SK-N-SH treated with all-trans-retinoic acid at 6 μM for 48 hours (cell line): ENCODE data around the gene FHIT.

ENCODE experiments used
- ATAC-seq: fragments of 200-7000 bp; cut with Tn5 transposase; 3 replicates; pipeline ENCODE4 v1.9.1; 2020; ENCODE audit warnings: mild to moderate bottlenecking, moderate library complexity
- ARNTL ChIP-seq: fragments of 450-650 bp; formaldehyde crosslinking; IDR thresholded peaks from 2 replicates; pipeline ENCODE4 v1.5.0; 2020; ENCODE audit warnings: low read depth, mild to moderate bottlenecking, moderate library complexity, borderline replicate concordance
- BACH2 ChIP-seq: fragments of 250-450 bp; sonication (Bioruptor Pico); IDR thresholded peaks from 2 replicates; pipeline ENCODE4 v1.9.0; 2021; ENCODE audit warnings: mild to moderate bottlenecking, borderline replicate concordance
- CREB5 ChIP-seq: fragments of 250-450 bp; sonication (Bioruptor Pico); IDR thresholded peaks from 2 replicates; pipeline ENCODE4 v1.5.1; 2020; ENCODE audit warnings: low read depth, mild to moderate bottlenecking, moderate library complexity
- CSDC2 ChIP-seq: fragments of 250-450 bp; sonication (Bioruptor Pico); IDR thresholded peaks from 2 replicates; pipeline ENCODE4 v1.5.0; 2020; ENCODE audit warnings: mild to moderate bottlenecking, moderate library complexity
- CSRNP3 ChIP-seq: fragments of 250-450 bp; sonication (Bioruptor Pico); IDR thresholded peaks from 2 replicates; pipeline ENCODE4 v1.5.1; 2021; ENCODE audit warnings: mild to moderate bottlenecking, moderate library complexity
- ESRRG ChIP-seq: fragments of 250-450 bp; sonication (Bioruptor Pico); IDR thresholded peaks from 2 replicates; pipeline ENCODE4 v1.6.1; 2021; ENCODE audit warnings: mild to moderate bottlenecking
- GLIS3 ChIP-seq: fragments of 250-450 bp; sonication (Bioruptor Pico); IDR thresholded peaks from 2 replicates; pipeline ENCODE4 v1.5.0; 2020; ENCODE audit warnings: mild to moderate bottlenecking, moderate library complexity
- ISL1 ChIP-seq: fragments of 250-450 bp; sonication (Bioruptor Pico); IDR thresholded peaks from 2 replicates; pipeline ENCODE4 v2.1.2; 2022; ENCODE audit warnings: mild to moderate bottlenecking, moderate library complexity
- POU6F1 ChIP-seq: fragments of 250-450 bp; sonication (Bioruptor Pico); IDR thresholded peaks from 2 replicates; pipeline ENCODE4 v1.8.0; 2021; ENCODE audit warnings: low read depth, mild to moderate bottlenecking, moderate library complexity, borderline replicate concordance
- PPARA ChIP-seq: fragments of 250-450 bp; sonication (Bioruptor Pico); IDR thresholded peaks from 2 replicates; pipeline ENCODE4 v1.5.0; 2020; ENCODE audit warnings: mild to moderate bottlenecking, borderline replicate concordance
- RARB ChIP-seq: fragments of 250-450 bp; sonication (Bioruptor Pico); IDR thresholded peaks from 2 replicates; pipeline ENCODE4 v1.8.0; 2021; ENCODE audit warnings: mild to moderate bottlenecking, moderate library complexity
- SNAI2 ChIP-seq: fragments of 250-450 bp; sonication (Bioruptor Pico); IDR thresholded peaks from 2 replicates; pipeline ENCODE4 v1.5.0; 2020; ENCODE audit warnings: mild to moderate bottlenecking, moderate library complexity
- TCF4 ChIP-seq: fragments of 250-450 bp; sonication (Bioruptor Pico); IDR thresholded peaks from 2 replicates; pipeline ENCODE4 v1.8.0; 2021; ENCODE audit warnings: mild to moderate bottlenecking, moderate library complexity, borderline replicate concordance
- TOX ChIP-seq: fragments of 250-450 bp; sonication (Bioruptor Pico); IDR thresholded peaks from 2 replicates; pipeline ENCODE4 v1.8.0; 2021; ENCODE audit warnings: mild to moderate bottlenecking, moderate library complexity, borderline replicate concordance
- ZC3H10 ChIP-seq: fragments of 250-450 bp; sonication (Bioruptor Pico); IDR thresholded peaks from 2 replicates; pipeline ENCODE4 v1.5.1; 2021; ENCODE audit warnings: mild to moderate bottlenecking, moderate library complexity
- ZFP3 ChIP-seq: fragments of 250-450 bp; sonication (Bioruptor Pico); IDR thresholded peaks from 2 replicates; pipeline ENCODE4 v1.5.0; 2020; ENCODE audit warnings: mild to moderate bottlenecking, moderate library complexity
- ZFP30 ChIP-seq: fragments of 450-650 bp; formaldehyde crosslinking; IDR thresholded peaks from 2 replicates; pipeline ENCODE4 v1.5.0; 2022; ENCODE audit warnings: mild to moderate bottlenecking, moderate library complexity
- ZNF565 ChIP-seq: fragments of 450-650 bp; formaldehyde crosslinking; conservative IDR thresholded peaks from 2 replicates; pipeline ENCODE4 v1.5.0; 2020; ENCODE audit warnings: low read depth, mild to moderate bottlenecking, moderate library complexity
- ZNF70 ChIP-seq: fragments of 450-650 bp; formaldehyde crosslinking; IDR thresholded peaks from 2 replicates; pipeline ENCODE4 v1.5.0; 2020; ENCODE audit warnings: mild to moderate bottlenecking, moderate library complexity
- ZNF8 ChIP-seq: fragments of 450-650 bp; formaldehyde crosslinking; IDR thresholded peaks from 2 replicates; pipeline ENCODE4 v1.5.0; 2020; ENCODE audit warnings: mild to moderate bottlenecking, moderate library complexity
- TF ChIP-seq, protein P1 (sequence below): fragments of 250-450 bp; sonication (Bioruptor Pico); IDR thresholded peaks from 2 replicates; pipeline ENCODE4 v1.8.0; 2020; ENCODE audit warnings: mild to moderate bottlenecking, moderate library complexity, borderline replicate concordance

FHIT gene

DNA sequence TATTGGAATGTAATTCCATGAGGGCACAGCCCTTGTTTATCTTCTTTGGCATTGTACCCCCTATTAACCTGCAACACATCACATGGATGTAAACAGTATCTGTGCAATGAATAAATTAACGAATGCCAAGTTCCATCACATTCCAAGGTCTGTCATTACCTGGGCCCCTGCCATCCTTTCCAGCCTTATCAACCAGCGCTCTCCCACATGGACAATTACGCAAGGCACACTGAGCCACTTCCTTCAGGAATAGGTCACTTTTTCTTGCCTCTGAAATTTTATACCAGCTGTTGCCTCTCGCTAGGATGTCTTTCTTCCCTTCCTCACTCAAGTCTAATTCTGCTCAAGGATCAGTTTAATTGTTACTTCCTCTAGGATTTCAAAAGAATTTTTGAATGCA lies 1149.6 kb downstream of the FHIT start:
- TF ChIP-seq CREB5 (CRISPR knock-in tag) = no peak
- TF ChIP-seq, all 23 proteins: peak for 0
- ATAC-seq = no peak

GRCh38 chr3:60096403-60096802 lies 1154.8 kb downstream of the FHIT start:
- no peak for ATAC-seq
- TF ChIP-seq ZNF8 (CRISPR knock-in tag) (no peak), TCF4 (no peak), ESRRG (CRISPR knock-in tag) (no peak), CSRNP3 (no peak), ISL1 (CRISPR knock-in tag) (no peak), CSDC2 (CRISPR knock-in tag) (no peak), TOX (CRISPR knock-in tag) (no peak), CREB5 (CRISPR knock-in tag) (no peak), ZC3H10 (CRISPR knock-in tag) (no peak), ZNF70 (no peak), RARB (no peak), POU6F1 (CRISPR knock-in tag) (no peak), ARNTL (CRISPR knock-in tag) (no peak), PPARA (CRISPR knock-in tag) (no peak)
- TF ChIP-seq, protein P1, sequence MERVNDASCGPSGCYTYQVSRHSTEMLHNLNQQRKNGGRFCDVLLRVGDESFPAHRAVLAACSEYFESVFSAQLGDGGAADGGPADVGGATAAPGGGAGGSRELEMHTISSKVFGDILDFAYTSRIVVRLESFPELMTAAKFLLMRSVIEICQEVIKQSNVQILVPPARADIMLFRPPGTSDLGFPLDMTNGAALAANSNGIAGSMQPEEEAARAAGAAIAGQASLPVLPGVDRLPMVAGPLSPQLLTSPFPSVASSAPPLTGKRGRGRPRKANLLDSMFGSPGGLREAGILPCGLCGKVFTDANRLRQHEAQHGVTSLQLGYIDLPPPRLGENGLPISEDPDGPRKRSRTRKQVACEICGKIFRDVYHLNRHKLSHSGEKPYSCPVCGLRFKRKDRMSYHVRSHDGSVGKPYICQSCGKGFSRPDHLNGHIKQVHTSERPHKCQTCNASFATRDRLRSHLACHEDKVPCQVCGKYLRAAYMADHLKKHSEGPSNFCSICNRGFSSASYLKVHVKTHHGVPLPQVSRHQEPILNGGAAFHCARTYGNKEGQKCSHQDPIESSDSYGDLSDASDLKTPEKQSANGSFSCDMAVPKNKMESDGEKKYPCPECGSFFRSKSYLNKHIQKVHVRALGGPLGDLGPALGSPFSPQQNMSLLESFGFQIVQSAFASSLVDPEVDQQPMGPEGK (CRISPR knock-in tag) = no peak

DNA sequence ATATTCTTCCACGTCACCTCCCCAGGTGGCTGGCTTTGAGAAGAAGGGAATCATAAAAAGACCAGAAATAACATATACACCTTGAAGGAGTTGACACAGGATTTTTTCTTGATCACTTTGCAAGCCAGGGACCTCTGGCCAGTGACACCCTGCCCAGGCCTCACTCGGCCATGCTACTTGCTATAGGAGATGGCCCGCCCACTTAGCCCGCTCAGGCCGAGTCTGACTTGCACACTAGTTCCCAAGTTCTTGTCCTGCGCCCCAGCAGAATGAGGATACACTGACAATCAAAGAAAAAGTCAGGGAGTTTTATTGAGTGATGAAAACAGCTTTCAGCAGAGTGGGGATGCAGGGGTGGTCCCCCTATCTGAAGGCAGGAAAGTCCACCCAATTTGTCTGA lies 1155.3 kb downstream of the FHIT start:
- TF ChIP-seq ISL1 (CRISPR knock-in tag) (no peak), ARNTL (CRISPR knock-in tag) (no peak), BACH2 (no peak), TCF4 (no peak), PPARA (CRISPR knock-in tag) (no peak), ZFP3 (CRISPR knock-in tag) (no peak), GLIS3 (CRISPR knock-in tag) (no peak), ZFP30 (no peak), ZNF565 (CRISPR knock-in tag) (no peak), CSRNP3 (no peak), POU6F1 (CRISPR knock-in tag) (no peak), ESRRG (CRISPR knock-in tag) (no peak), SNAI2 (CRISPR knock-in tag) (no peak), RARB (no peak)
- TF ChIP-seq, protein P1 (CRISPR knock-in tag) = no peak
- no peak for ATAC-seq
